Psoas muscle (tissue), 8 donors: ENCODE data around the gene B4GALT6. TPM values are rescaled to one million over a fixed set of nuclear protein-coding genes. Genes with fewer than 3 reads are reported as not detected.

ENCODE experiments used
- ATAC-seq, 4 donors: fragments of 200-7000 bp; cut with Tn5 transposase; one replicate each; pipeline ENCODE4 v1.9.1; 2020; ENCODE audit warnings: moderate library complexity in 3 of 4, mild to moderate bottlenecking in 2 of 4
- DNase-seq, 2 donors: peaks; one replicate each; pipeline ENCODE4 v3.0.0-alpha.2; 2020
- H3K27ac ChIP-seq: fragments of 200-600 bp; one replicate; pipeline ENCODE4 v1.8.0; 2022
- H3K27me3 ChIP-seq, 3 donors: fragments of 200-600 bp in 1 of 3; one replicate each; pipeline versions ENCODE4 v1.6.1 to v1.8.0; 2013 to 2022; ENCODE audit warnings: low read length in 2 of 3, mild to moderate bottlenecking in 2 of 3, moderate library complexity in 1 of 3; ENCODE audit not compliant: insufficient read depth in 3 of 3
- H3K36me3 ChIP-seq, 2 donors: fragments of 200-600 bp in 1 of 2; one replicate each; pipeline versions ENCODE4 v1.6.1 to v1.8.0; 2013 to 2022; ENCODE audit warnings: low read depth in 1 of 2, mild to moderate bottlenecking in 1 of 2, moderate library complexity in 1 of 2; ENCODE audit not compliant: insufficient read depth in 1 of 2
- H3K4me1 ChIP-seq: fragments of 200-600 bp; one replicate; pipeline ENCODE4 v1.8.0; 2022
- H3K4me3 ChIP-seq: fragments of 200-600 bp; one replicate; pipeline ENCODE4 v1.8.0; 2022; ENCODE audit warnings: mild to moderate bottlenecking
- H3K9me3 ChIP-seq: fragments of 200-600 bp; one replicate; pipeline ENCODE4 v1.8.0; 2022
- WGBS, 3 donors: extraction: QIAGEN DNeasy Blood & Tissue Kit; methylation state at CpG; one replicate each; pipeline versions ENCODE4 v1.1.6 to v1.1.7; 2013; 5-methylcytosine and 5-hydroxymethylcytosine counted together
- intact Hi-C, 2 donors: fragments of 100-400 bp; cut with DNase I; formaldehyde crosslinking; loops; one replicate each; pipeline versions ENCODE4 v1.11.0 to v1.14.2; 2022
- polyA plus RNA-seq, 3 donors: library from polyadenylated mRNA; stranded (reverse); fragments of 200-250 nt; gene quantifications; one replicate each; pipeline ENCODE4 v1.2.3, GENCODE V29; 2013
- total RNA-seq, 4 donors: library from RNA; stranded (reverse); fragmentation: NEBNext Ultra II Directional in 2 of 4; extraction: Animal tissue kit (Norgen Biotek cat#: 25700) in 2 of 4; gene quantifications; one replicate each; pipeline versions ENCODE4 v1.2.1 to v1.2.4, GENCODE V29; 2021 to 2023
- TF ChIP-seq, protein P1 (sequence below): fragments of 200-600 bp; IDR thresholded peaks from one replicate; pipeline ENCODE4 v1.8.0; 2022; ENCODE audit warnings: antibody characterized with exemption
- donor health status: healthy with polysubstance abuse.
- donor health status: DM: no; HTN: no; CAD: no; lungs with moderate emphysema.
- donor health status: Bipolar disorder and iron deficiency.
- donor health status: healthy.
- donor health status: DM: yes; HTN: yes; CAD: no.
- donor health status: DM: no; HTN: no; CAD: no.
- donor health status: DM: no; HTN: no; CAD: no.
- donor health status: DM: yes; HTN: yes; CAD: no.

B4GALT6 gene
- total and polyA plus RNA-seq, 7 donors, result 0.98 to 13.3 (median 6.7) TPM

DNA sequence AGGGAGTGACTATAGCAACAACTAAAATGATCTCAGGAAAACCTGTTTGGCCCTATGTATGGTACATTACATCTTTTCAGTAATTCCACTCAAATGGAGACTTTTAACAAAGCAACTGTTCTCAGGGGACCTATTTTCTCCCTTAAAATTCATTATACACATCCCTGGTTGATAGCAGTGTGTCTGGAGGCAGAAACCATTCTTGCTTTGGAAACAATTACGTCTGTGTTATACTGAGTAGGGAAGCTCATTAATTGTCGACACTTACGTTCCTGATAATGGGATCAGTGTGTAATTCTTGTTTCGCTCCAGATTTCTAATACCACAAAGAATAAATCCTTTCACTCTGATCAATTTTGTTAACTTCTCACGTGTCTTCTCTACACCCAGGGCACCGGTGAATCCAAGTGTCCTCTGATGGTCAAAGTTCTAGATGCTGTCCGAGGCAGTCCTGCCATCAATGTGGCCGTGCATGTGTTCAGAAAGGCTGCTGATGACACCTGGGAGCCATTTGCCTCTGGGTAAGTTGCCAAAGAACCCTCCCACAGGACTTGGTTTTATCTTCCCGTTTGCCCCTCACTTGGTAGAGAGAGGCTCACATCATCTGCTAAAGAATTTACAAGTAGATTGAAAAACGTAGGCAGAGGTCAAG, 91.7 kb downstream of the B4GALT6 start:
- Histone ChIP-seq H3K27ac (no peak overlapping the region), H3K9me3 (no peaks in the 10 kb centered on the region), H3K36me3 (no peaks in the 10 kb centered on the region), H3K4me1 (no peaks in the 10 kb centered on the region), H3K4me3 (no peak overlapping the region), H3K27me3 (peaks cover 0 to 3% (median 0%) of the 10 kb centered on the region in 3 donors)
- TF ChIP-seq, protein P1, sequence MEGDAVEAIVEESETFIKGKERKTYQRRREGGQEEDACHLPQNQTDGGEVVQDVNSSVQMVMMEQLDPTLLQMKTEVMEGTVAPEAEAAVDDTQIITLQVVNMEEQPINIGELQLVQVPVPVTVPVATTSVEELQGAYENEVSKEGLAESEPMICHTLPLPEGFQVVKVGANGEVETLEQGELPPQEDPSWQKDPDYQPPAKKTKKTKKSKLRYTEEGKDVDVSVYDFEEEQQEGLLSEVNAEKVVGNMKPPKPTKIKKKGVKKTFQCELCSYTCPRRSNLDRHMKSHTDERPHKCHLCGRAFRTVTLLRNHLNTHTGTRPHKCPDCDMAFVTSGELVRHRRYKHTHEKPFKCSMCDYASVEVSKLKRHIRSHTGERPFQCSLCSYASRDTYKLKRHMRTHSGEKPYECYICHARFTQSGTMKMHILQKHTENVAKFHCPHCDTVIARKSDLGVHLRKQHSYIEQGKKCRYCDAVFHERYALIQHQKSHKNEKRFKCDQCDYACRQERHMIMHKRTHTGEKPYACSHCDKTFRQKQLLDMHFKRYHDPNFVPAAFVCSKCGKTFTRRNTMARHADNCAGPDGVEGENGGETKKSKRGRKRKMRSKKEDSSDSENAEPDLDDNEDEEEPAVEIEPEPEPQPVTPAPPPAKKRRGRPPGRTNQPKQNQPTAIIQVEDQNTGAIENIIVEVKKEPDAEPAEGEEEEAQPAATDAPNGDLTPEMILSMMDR, result no peak
- intact Hi-C loops, result no loop called here
- DNase-seq (no peak), ATAC-seq (no peak)
- WGBS, 3 donors, result 67 to 72% (median 70%) methylated on average over 10 of the region's 10 CpGs

DNA sequence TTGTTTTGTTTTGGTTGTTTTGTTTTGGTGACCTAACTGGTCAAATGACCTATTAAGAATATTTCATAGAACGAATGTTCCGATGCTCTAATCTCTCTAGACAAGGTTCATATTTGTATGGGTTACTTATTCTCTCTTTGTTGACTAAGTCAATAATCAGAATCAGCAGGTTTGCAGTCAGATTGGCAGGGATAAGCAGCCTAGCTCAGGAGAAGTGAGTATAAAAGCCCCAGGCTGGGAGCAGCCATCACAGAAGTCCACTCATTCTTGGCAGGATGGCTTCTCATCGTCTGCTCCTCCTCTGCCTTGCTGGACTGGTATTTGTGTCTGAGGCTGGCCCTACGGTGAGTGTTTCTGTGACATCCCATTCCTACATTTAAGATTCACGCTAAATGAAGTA, 92.8 kb downstream of the B4GALT6 start, which contains the start of gene TTR:
TSS of gene TTR (plus strand) at position 250 of the 400 bp plus-strand sequence. CDS start at position 276, 26 bp downstream.
- no peak for DNase-seq
- no peaks in the 10 kb centered on the region for H3K9me3 ChIP-seq
- ATAC-seq, result no peak
- H3K27ac ChIP-seq, result no peak within 1 kb of the TSS
- peaks cover 0 to 3% (median 0%) of the 10 kb centered on the region in 3 donors for H3K27me3 ChIP-seq
- intact Hi-C loops, result no loop called here
- H3K36me3 ChIP-seq, result no peaks in the 10 kb centered on the region
- H3K4me3 ChIP-seq, result no peak within 1 kb of the TSS
- TF ChIP-seq, protein P1, result no peak
- H3K4me1 ChIP-seq, result no peaks in the 10 kb centered on the region
- 70 to 74% (median 74%) methylated on average over 5 of the region's 5 CpGs for WGBS, 3 donors

DNA sequence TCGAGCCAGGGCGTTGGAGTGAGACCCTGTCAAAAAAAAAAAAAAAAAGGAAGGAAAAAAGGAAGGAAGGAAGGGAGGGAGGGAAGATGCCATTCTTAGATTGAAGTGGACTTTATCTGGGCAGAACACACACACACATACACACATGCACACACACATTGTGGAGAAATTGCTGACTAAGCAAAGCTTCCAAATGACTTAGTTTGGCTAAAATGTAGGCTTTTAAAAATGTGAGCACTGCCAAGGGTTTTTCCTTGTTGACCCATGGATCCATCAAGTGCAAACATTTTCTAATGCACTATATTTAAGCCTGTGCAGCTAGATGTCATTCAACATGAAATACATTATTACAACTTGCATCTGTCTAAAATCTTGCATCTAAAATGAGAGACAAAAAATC, 93.3 kb downstream of the B4GALT6 start:
- no peak for ATAC-seq
- intact Hi-C loops, result no loop called here

DNA sequence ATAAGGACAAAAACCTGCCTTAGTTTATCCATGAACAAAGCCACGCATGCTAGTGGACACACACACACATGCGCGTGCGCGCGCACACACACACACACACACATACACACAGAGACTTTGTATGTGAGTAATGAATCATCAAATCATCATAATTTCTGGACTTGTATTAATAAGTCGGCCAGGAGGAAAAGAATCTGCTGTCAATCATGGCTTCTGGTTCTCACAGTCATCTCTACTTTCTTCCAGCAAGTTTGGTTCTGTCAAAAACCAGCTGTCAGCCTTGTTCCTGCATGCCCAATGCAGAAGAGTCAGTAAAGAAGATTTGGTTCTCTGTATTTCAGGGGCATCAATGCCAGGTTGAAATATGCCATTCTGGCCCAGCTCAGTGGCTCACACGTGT, 93.8 kb downstream of the B4GALT6 start:
- WGBS, 3 donors, result 83 to 88% (median 88%) methylated on average over 8 of the region's 8 CpGs
- H3K36me3 ChIP-seq, result no peaks in the 10 kb centered on the region
- peaks cover 0 to 3% (median 0%) of the 10 kb centered on the region in 3 donors for H3K27me3 ChIP-seq
- intact Hi-C loops, result no loop called here
- H3K27ac ChIP-seq, result no peak overlapping the region
- no peaks in the 10 kb centered on the region for H3K4me1 ChIP-seq
- no peaks in the 10 kb centered on the region for H3K9me3 ChIP-seq
- DNase-seq (no peak), ATAC-seq (no peak)
- H3K4me3 ChIP-seq, result no peak overlapping the region
- TF ChIP-seq, protein P1, result no peak

More for the DNA sequence above, 93.3 kb downstream of the B4GALT6 start:
- no peak for DNase-seq
- no peaks in the 10 kb centered on the region for H3K36me3 ChIP-seq
- H3K4me1 ChIP-seq, result no peaks in the 10 kb centered on the region
- no peaks in the 10 kb centered on the region for H3K9me3 ChIP-seq
- no peak overlapping the region for H3K27ac ChIP-seq
- peaks cover 0 to 3% (median 0%) of the 10 kb centered on the region in 3 donors for H3K27me3 ChIP-seq
- TF ChIP-seq, protein P1, result no peak
- 71 to 82% (median 72%) methylated on average over 2 of the region's 2 CpGs for WGBS, 3 donors
- no peak overlapping the region for H3K4me3 ChIP-seq

DNA sequence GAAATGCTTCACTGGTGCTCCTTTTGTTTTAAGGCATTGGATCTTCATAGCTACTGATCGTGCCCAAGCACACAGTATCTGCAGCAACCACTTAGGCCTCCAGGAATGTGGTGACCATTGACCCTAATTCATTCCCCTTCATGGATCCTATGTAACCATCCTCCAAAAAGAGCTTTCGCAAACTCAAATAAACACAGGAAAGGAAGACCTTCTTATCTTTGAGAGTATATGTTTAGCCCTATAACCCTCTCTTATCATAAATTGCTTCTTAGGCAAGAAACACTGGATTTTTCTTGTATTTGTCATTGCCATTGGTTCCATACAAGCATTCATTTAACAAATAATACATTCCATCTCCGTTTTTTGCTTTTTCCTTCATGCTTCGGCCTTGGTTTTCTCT, 96.9 kb downstream of the B4GALT6 start:
- H3K27ac ChIP-seq, result no peak overlapping the region
- H3K4me1 ChIP-seq, result no peaks in the 10 kb centered on the region
- no peak for ATAC-seq
- H3K9me3 ChIP-seq, result no peaks in the 10 kb centered on the region
- intact Hi-C loops, result no loop called here
- no peak for DNase-seq
- H3K36me3 ChIP-seq, result no peaks in the 10 kb centered on the region
- H3K4me3 ChIP-seq, result no peak overlapping the region
- TF ChIP-seq, protein P1, result no peak
- H3K27me3 ChIP-seq, result peaks cover 0 to 1% (median 0%) of the 10 kb centered on the region in 3 donors
- 90 to 93% (median 91%) methylated on average over 4 of the region's 4 CpGs for WGBS, 3 donors
